IMR-90 (cell line): Measurements from ENCODE around the gene TMEM259. TPM values are rescaled to one million over a fixed set of nuclear protein-coding genes. Genes with fewer than 3 reads are reported as not detected.

Experiments used
- ATAC-seq: fragments of 200-7000 bp; cut with Tn5 transposase; 2 replicates; pipeline ENCODE4 v1.9.1; 2020; ENCODE audit warnings: low read depth, mild to moderate bottlenecking, moderate library complexity
- BruUV-seq: library from RNA; stranded (reverse); fragments of 400-500 nt; replicated peaks from 2 replicates; lab custom pipeline; 2021; lab: Mats Ljungman, UMichigan
- CTCF ChIA-PET: fragments of 300-600 bp; formaldehyde crosslinking; extraction: SDS; loops from one replicate; lab custom pipeline; 2021; ENCODE audit warnings: antibody characterized with exemption; lab: Yijun Ruan, JAX
- POLR2A ChIA-PET: fragments of 300-600 bp; sonication (Branson Sonifier 250); formaldehyde crosslinking; loops from one replicate; lab custom pipeline; 2022; ENCODE audit warnings: antibody characterized with exemption; ENCODE audit not compliant: unreplicated experiment; lab: Charles Lee
- DNase-seq: peaks from one replicate; pipeline ENCODE4 v3.0.0; 2013
- H2AFZ ChIP-seq: replicated peaks from 2 replicates; pipeline ENCODE3; 2013; ENCODE audit warnings: low read length, mild to moderate bottlenecking; ENCODE audit not compliant: poor library complexity
- H2AK5ac ChIP-seq: 2 replicates; pipeline ENCODE4 v1.6.1; 2013; ENCODE audit warnings: low read depth, low read length, inconsistent platforms
- H2AK9ac ChIP-seq: replicated peaks from 2 replicates; pipeline ENCODE3; 2013; ENCODE audit warnings: mild to moderate bottlenecking, low read depth, low read length, moderate library complexity; ENCODE audit not compliant: poor library complexity
- H2BK120ac ChIP-seq: 2 replicates; pipeline ENCODE4 v1.6.1; 2013; ENCODE audit warnings: low read depth, low read length, inconsistent platforms
- H2BK15ac ChIP-seq: 3 replicates; pipeline ENCODE4 v1.6.1; 2013; ENCODE audit warnings: low read depth, low read length, inconsistent platforms
- H2BK20ac ChIP-seq: 2 replicates; pipeline ENCODE4 v1.6.1; 2013; ENCODE audit warnings: low read depth, mild to moderate bottlenecking, inconsistent platforms, low read length, moderate library complexity
- H2BK5ac ChIP-seq: 2 replicates; pipeline ENCODE4 v1.6.1; 2013; ENCODE audit warnings: mild to moderate bottlenecking, low read depth, low read length, inconsistent platforms; ENCODE audit not compliant: poor library complexity, severe bottlenecking
- H3K14ac ChIP-seq: replicated peaks from 2 replicates; pipeline ENCODE4 v1.6.1; 2013; ENCODE audit warnings: low read depth, low read length, inconsistent platforms
- H3K18ac ChIP-seq: 2 replicates; pipeline ENCODE4 v1.6.1; 2013; ENCODE audit warnings: low read depth, low read length, control low read depth
- H3K23ac ChIP-seq: 2 replicates; pipeline ENCODE4 v1.6.1; 2013; ENCODE audit warnings: low read depth, low read length, inconsistent platforms
- H3K27ac ChIP-seq: 2 replicates; pipeline ENCODE4 v1.5.1; 2013; ENCODE audit warnings: mild to moderate bottlenecking, control low read depth, low read length; ENCODE audit not compliant: insufficient read depth
- H3K27me3 ChIP-seq: 2 replicates; pipeline ENCODE4 v1.6.1; 2013; ENCODE audit warnings: low read length; ENCODE audit not compliant: control insufficient read depth, insufficient read depth
- H3K36me3 ChIP-seq: 2 replicates; pipeline ENCODE4 v1.6.1; 2013; ENCODE audit warnings: low read length, mixed read lengths; ENCODE audit not compliant: control insufficient read depth, insufficient read depth
- H3K4ac ChIP-seq: 2 replicates; pipeline ENCODE4 v1.6.1; 2013; ENCODE audit warnings: low read depth, low read length, inconsistent platforms
- H3K4me1 ChIP-seq: 2 replicates; pipeline ENCODE4 v1.6.1; 2013; ENCODE audit warnings: low read length, mixed read lengths; ENCODE audit not compliant: control insufficient read depth, insufficient read depth
- H3K4me2 ChIP-seq: 2 replicates; pipeline ENCODE4 v1.6.1; 2013; ENCODE audit warnings: low read depth, mild to moderate bottlenecking, control low read depth, low read length, moderate library complexity
- H3K4me3 ChIP-seq: 2 replicates; pipeline ENCODE4 v1.5.1; 2013; ENCODE audit warnings: low read depth, mild to moderate bottlenecking, control low read depth, low read length, moderate library complexity; ENCODE audit not compliant: insufficient read depth
- H3K56ac ChIP-seq: 2 replicates; pipeline ENCODE4 v1.6.1; 2013; ENCODE audit warnings: low read length, inconsistent platforms; ENCODE audit not compliant: insufficient read depth; ENCODE audit errors: extremely low read depth
- H3K79me1 ChIP-seq, 2 experiments: 2 replicates each; pipeline ENCODE4 v1.6.1; 2013; ENCODE audit warnings: low read length in 2 of 2, inconsistent platforms in 1 of 2, low read depth in 1 of 2
- H3K9ac ChIP-seq: 2 replicates; pipeline ENCODE4 v1.6.1; 2013; ENCODE audit warnings: low read depth, low read length, control low read depth
- H3K9me1 ChIP-seq: 2 replicates; pipeline ENCODE4 v1.6.1; 2013; ENCODE audit warnings: low read length, inconsistent platforms; ENCODE audit not compliant: insufficient read depth
- H3K9me3 ChIP-seq: 2 replicates; pipeline ENCODE4 v1.6.1; 2013; ENCODE audit warnings: low read length; ENCODE audit not compliant: control insufficient read depth, insufficient read depth
- H4K20me1 ChIP-seq: 2 replicates; pipeline ENCODE4 v1.6.1; 2013; ENCODE audit warnings: low read length, inconsistent platforms; ENCODE audit not compliant: insufficient read depth
- H4K5ac ChIP-seq: 2 replicates; pipeline ENCODE4 v1.6.1; 2013; ENCODE audit warnings: mild to moderate bottlenecking, low read depth, low read length, control low read depth
- H4K8ac ChIP-seq, 2 experiments: 2 replicates each; pipeline ENCODE4 v1.6.1; 2013; ENCODE audit warnings: low read depth in 2 of 2, low read length in 2 of 2, control low read depth in 1 of 2, inconsistent platforms in 1 of 2
- H4K91ac ChIP-seq: 2 replicates; pipeline ENCODE4 v1.6.1; 2013; ENCODE audit warnings: low read depth, low read length, inconsistent platforms; ENCODE audit not compliant: insufficient read depth
- BHLHE40 ChIP-seq: fragments of 150-350 bp; IDR thresholded peaks from 2 replicates; pipeline ENCODE4 v1.6.1; 2016; ENCODE audit warnings: mild to moderate bottlenecking, low read depth, low read length
- CEBPB ChIP-seq: IDR thresholded peaks from 2 replicates; pipeline ENCODE4 v1.6.1; 2012; ENCODE audit warnings: low read depth, low read length, improper control_type of control experiment
- CHD1 ChIP-seq: IDR thresholded peaks from 2 replicates; pipeline ENCODE4 v1.6.1; 2012; ENCODE audit warnings: low read depth, low read length, improper control_type of control experiment
- FOS ChIP-seq: fragments of 150-350 bp; IDR thresholded peaks from 2 replicates; pipeline ENCODE4 v1.6.1; 2016; ENCODE audit warnings: low read depth, low read length
- MAFK ChIP-seq: IDR thresholded peaks from 2 replicates; pipeline ENCODE4 v1.6.1; 2012; ENCODE audit warnings: low read depth, low read length, improper control_type of control experiment
- NFE2L2 ChIP-seq: fragments of 150-350 bp; IDR thresholded peaks from 2 replicates; pipeline ENCODE4 v1.6.1; 2016; ENCODE audit warnings: low read depth, mild to moderate bottlenecking, low read length
- POLR2A ChIP-seq: IDR thresholded peaks from 2 replicates; pipeline ENCODE4 v1.6.1; 2012; ENCODE audit warnings: mild to moderate bottlenecking, low read depth, low read length
- RAD21 ChIP-seq: IDR thresholded peaks from 2 replicates; pipeline ENCODE4 v1.6.1; 2012; ENCODE audit warnings: low read length, improper control_type of control experiment
- RFX5 ChIP-seq: IDR thresholded peaks from 2 replicates; pipeline ENCODE4 v1.8.0; 2012; ENCODE audit warnings: low read depth, mild to moderate bottlenecking, low read length, moderate library complexity
- SMC3 ChIP-seq: fragments of 150-350 bp; IDR thresholded peaks from 2 replicates; pipeline ENCODE4 v1.6.1; 2016; ENCODE audit warnings: low read depth, mild to moderate bottlenecking, antibody characterized with exemption, low read length, moderate library complexity
- USF2 ChIP-seq: fragments of 150-350 bp; IDR thresholded peaks from 2 replicates; pipeline ENCODE4 v1.6.1; 2017; ENCODE audit warnings: mild to moderate bottlenecking, antibody characterized with exemption, low read length, low read depth
- WGBS, 2 experiments: methylation state at CpG; one replicate each; pipeline versions ENCODE4 v1.1.5 to v1.1.7; 2013; ENCODE audit warnings: missing lambda C conversion rate in 2 of 2; ENCODE audit not compliant: insufficient read length in 1 of 2; ENCODE audit errors: extremely low coverage in 2 of 2; 5-methylcytosine and 5-hydroxymethylcytosine counted together
- dilution Hi-C: fragments of 300-500 bp; cut with HindIII; formaldehyde crosslinking; loops from one replicate; pipeline ENCODE4 v1.14.3; 2018; ENCODE audit warnings: low sequenced_read_pairs; ENCODE audit not compliant: unreplicated experiment
- in situ Hi-C: fragments of 300-500 bp; cut with MboI; formaldehyde crosslinking; loops from 3 replicates; pipeline ENCODE4 v1.14.3; 2019; ENCODE audit warnings: low sequenced_read_pairs, inconsistent platforms, mixed read lengths
- intact Hi-C: fragments of 100-400 bp; cut with micrococcal nuclease; formaldehyde crosslinking; loops from 2 replicates; pipeline ENCODE4 v1.10.0; 2022
- polyA plus RNA-seq, 3 experiments: library from polyadenylated mRNA; depleted of rRNA; stranded (reverse); fragments of >200 nt; gene quantifications; 2 replicates each; pipeline ENCODE4 v1.2.3, GENCODE V29; 2012; ENCODE audit warnings: low replicate concordance in 1 of 3
- total RNA-seq: library from RNA; depleted of rRNA; stranded (reverse); fragments of >200 nt; gene quantifications from 2 replicates; pipeline ENCODE4 v1.2.3, GENCODE V29; 2012

TMEM259 gene
- total and polyA plus RNA-seq, 2 of the 4 experiments (the other 2 are of a cell fraction) = 22.6 to 153 TPM

- Histone ChIP-seq H2BK20ac (no peak overlapping the region), H3K23ac (no peak overlapping the region), H3K4me3 (no peak overlapping the region), H3K27ac (no peak overlapping the region), H3K4me2 (no peak overlapping the region), H4K8ac (no peak overlapping the region), H2AK9ac (peak overlapping the region; percentile 42), H3K14ac (no peak overlapping the region), H4K20me1 (peaks cover 29% of the 10 kb centered on the region), H3K36me3 (peaks cover 18% of the 10 kb centered on the region; the same call in 1 of the 2 replicates), H3K4me1 (peaks cover 17% of the 10 kb centered on the region), H3K79me1 (peaks cover 0 to 8% of the 10 kb centered on the region in 2 experiments; a peak in 2 of 4 replicates), H2AK5ac (no peak overlapping the region), H2AFZ (no peak overlapping the region), H4K5ac (no peak overlapping the region), H3K9me3 (no peaks in the 10 kb centered on the region), H3K56ac (no peak overlapping the region), H3K9me1 (no peaks in the 10 kb centered on the region), H3K27me3 (0 out of 2 replicates have a peak, but pooled peaks cover 2% of the 10 kb centered on the region), H4K91ac (no peak overlapping the region), H2BK120ac (no peak overlapping the region), H2BK15ac (no peak overlapping the region), H3K18ac (no peak overlapping the region), H3K4ac (no peak overlapping the region), H2BK5ac (no peak overlapping the region), H3K9ac (no peak overlapping the region)
- CTCF ChIA-PET = no interaction called here
- intact Hi-C loops = no loop called here
- BruUV-seq = no TSS peak
- DNase-seq (no peak), ATAC-seq (no peak)
- dilution Hi-C loops = no loop called here
- in situ Hi-C loops = no loop called here
- 80% methylated on average over 16 of the region's 27 CpGs; no CpG with 5 or more reads in 1 of the 2 experiments for WGBS, 2 experiments
- TF ChIP-seq NFE2L2 (no peak), SMC3 (no peak), RFX5 (no peak), CEBPB (no peak), BHLHE40 (no peak), CHD1 (no peak), RAD21 (no peak), FOS (no peak), MAFK (no peak), POLR2A (no peak), USF2 (no peak)
- POLR2A ChIA-PET = no interaction called here
Observed at GRCh38 chr19:1006711-1007398, 14.1 kb downstream of the TMEM259 start.
